ENCODE measurements around the gene FREM3.

The FREM3 gene

GRCh38 chr4:143658336-143658735 lies 42.1 kb downstream of the FREM3 start:
- DNase-seq, result no peak

DNA sequence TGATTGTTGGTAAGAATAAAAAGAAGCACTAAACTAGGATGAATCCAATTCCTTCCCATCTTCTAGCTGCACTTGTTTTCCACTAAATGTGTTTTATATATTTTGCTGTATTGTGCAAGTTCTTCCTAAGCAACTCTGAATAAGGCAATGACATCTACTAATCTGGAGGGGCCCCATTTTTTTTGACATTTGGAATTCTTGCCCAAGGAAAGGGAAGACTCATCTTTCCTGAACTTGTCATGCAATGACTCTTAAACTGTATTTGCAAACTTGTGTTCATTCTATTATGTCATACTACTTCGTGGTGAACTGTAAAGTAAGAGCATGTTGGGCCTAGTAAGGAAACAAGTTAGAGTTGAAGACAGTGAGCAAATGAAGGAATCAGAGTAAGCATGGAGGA lies 45.9 kb downstream of the FREM3 start:
- DNase-seq, result no peak

DNA sequence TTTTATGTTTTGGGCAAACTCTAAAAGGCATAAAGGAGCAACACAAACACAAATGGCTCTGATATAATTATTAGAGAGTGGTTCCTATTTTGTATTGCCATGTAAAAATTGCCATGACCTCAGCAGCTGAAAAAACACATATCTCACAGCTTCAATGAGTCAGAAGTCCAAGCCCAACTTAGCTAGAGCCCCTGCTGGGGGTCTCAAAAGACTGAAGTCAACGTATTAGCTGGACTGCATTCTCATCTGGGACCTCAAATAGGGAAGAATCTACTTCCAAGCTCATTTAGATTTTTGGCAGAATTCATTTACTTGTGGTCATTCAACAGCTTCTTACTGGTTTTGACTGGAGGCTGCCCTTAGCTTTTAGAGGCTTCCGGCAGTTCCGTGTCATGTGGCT lies 47.4 kb downstream of the FREM3 start:
- no peak for DNase-seq

DNA sequence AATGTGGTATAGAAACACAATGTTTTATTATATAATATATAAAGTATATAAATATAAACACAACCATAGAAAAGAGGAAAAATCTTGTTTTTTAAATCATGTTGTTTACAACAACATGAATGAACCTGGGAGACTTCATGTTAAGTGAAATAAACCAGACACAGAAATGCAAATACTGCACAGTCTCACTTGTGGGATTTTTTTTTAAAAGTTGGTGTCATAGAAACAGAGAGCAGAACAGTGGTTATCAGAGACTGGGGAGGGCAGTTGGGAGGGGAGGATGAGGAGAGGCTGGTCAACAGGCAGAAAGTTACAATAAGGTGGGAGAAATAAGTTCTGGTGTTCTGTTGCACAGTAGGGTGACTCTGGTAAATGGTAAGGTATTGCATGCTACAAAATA lies 57.1 kb downstream of the FREM3 start:
- DNase-seq, result no peak

DNA sequence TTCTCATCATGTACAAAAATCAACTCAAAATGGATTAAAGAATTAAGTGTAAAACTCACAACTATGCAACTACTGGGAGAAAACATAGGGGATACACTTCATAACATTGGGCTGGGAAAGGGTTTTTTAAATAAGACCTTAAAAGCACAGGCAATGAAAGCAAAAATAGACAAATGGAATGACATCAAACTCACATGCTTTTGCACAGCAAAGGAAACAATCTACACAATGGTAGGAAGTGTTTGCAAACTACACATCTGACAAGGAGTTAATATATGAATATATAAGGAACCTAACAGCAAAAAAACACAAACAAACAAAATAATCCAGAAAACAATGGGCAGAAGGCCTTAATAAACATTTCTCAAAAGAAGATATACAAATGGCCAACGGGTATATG lies 57.9 kb downstream of the FREM3 start:
- DNase-seq, result no peak

DNA sequence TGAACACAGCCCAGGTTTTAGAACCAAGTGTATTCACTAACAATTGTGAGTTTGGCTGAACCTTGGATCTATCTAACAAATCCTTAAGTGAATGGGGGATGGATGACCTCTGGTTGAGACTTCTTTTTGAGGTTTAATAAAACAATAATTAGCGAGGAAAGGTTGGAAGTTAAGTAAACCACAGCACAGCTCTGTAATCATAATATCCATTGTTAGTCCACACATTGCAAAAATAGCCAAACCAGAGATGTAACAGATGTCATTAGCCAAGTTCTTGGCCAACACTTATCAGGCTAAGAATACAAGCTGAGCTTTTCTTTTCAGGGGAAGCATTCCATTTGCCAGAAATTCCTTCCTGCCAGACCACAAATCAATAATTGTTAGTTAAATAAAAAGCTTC lies 59.1 kb downstream of the FREM3 start:
- DNase-seq, result no peak

DNA sequence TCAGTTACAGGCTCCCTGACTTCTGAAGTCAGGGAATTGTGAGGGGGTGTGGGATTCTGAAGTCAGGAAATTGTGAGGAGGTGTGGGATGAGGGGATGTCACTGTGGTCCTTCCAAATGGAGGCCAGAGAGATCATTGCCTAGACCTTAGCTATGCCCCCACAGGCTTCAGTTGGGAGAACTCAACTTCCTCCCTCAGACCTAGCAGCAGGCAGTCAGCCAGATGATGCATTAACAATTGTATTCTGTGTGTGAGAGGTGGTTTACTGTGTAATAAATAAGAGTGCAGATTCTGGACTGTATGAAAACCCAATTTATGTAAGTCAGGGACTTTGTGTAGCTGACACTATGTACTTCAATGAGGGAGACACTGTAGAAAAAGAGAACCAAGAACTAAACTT lies 65.7 kb downstream of the FREM3 start:
- no peak for DNase-seq

DNA sequence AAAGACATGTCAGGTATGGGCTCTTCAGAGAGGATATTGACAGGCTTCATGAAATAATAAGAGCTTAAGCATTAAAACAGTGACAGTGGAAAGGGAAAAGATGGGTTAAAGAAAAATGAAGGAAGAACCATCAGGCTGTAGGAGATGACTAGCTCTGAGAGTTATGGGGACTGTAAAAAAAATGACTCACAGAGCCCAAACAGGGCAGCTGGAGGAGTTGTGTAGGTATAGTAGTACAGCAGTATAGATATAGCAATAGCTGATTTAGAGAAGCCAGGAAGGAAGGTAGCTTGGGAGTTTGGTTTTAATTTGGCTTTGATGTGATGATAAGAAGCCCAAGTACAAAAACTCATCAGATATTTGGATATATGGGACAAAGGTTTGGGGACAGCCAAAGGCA lies 66.6 kb downstream of the FREM3 start:
- DNase-seq, result no peak

- no peak for DNase-seq
These were observed 74.2 kb downstream of the FREM3 start for GRCh38 chr4:143626134-143626911.

GRCh38 chr4:143625632-143626031 lies 74.8 kb downstream of the FREM3 start:
- DNase-seq, result no peak

GRCh38 chr4:143623896-143624295 lies 76.6 kb downstream of the FREM3 start:
- no peak for DNase-seq

DNA sequence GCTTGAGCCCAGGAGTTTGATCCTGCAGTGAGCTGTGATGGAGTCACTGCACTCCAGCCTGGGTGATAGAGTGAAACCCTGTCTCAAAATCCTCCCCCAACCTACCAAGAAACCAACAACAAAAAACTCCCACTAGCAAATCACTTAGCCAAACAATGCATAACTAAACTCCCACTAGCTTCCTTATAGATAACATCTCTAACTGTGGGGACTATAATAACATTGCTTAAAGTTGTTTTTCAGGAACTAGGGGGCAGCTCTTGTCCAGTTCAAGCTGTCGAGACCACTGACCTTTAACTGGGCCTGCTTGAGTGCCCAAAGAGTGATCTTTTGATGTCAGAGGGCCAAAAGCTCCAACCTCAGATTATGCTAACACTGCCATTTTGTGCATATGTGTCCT lies 81.7 kb downstream of the FREM3 start:
- DNase-seq, result no peak

DNA sequence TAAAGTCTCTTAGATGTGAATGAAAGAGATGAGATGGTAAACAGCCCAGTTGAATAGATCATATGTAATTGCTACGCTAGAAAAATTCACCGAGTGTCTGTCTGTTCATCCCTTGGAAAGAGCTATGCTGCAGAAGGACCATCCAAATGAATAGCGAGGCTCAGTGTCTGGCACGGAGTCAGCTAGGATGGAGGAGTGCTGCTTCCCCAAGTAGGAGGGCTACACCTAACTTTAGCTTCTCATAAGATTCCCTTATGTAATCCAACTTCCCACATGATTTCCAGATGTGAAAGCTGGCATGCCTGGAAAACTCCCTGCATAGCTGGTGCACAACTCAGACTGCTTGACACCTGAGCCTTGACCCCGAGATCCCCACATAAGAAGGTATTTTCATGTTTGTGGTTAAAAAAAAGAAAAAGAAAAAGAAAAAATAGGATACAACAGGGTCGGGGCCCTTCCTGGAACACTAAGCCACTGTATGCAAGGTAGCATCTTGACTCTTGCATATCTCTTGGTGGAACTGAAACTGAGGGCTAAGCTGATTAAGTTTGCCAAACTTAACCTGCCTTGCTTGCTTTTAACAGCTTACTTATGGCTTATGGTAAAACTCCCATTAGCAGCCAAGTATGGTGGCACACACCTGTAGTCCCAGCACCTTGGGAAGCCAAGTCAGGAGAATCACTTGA lies 82.3 kb downstream of the FREM3 start:
- DNase-seq, result no peak

DNA sequence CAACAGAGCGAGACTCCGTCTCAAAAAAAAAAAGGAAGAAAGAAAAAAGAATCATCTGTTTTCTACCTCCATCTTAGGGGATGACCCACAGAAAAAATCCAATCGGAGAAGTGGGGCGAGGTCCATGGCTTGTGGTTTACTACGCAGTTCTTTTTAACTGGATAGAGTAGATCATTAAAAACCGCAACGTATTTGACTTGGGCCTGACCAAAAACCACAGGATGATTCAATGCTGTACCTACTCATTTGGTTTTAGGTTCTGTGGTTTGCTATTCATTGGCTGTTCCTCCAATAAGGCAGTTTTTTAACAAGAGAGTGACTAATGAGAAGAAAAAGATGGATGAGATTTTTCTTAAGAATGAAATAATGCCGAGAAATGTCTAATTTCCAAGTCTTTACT lies 83.7 kb downstream of the FREM3 start:
- no peak for DNase-seq

- no peak for DNase-seq
These were observed 91.0 kb downstream of the FREM3 start for GRCh38 chr4:143609492-143609891.

DNA sequence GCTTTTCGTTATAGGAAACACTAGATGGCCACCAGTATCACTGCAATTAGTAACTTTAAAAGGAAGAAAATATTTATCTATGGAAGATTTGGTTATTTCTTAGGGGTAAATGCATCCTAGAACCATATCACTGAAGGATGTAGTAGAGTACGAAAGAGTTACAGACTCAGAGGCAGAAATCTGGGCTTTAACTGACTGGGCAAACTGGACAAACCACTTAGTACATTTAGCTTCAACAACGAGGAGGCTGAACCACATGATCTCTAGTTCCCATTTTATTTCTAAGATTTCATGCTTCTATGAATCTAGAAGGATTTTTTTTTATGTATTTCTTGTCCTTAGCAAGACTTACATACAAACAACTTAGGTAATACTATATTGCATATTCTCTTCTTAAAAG lies 94.0 kb downstream of the FREM3 start:
- DNase-seq, result no peak

DNA sequence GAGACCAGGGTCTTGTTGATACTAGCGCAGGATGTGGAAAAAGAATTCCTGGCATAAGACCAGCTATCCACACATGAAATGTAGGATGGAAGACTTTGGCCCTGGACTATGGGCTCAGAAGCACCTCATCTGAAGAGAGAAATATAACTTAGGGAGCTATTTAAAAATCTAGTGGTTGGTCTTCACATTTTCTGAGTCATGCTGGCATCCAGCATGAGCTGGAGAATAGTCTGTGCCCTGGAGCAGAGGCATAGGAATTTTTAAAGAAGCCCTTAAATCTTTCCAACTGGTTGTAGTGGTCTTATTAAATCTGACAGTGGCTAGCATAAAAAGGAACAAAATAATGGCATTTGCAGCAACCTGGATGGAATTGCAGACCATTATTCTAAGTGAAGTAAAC lies 100.6 kb downstream of the FREM3 start:
- DNase-seq, result no peak

DNA sequence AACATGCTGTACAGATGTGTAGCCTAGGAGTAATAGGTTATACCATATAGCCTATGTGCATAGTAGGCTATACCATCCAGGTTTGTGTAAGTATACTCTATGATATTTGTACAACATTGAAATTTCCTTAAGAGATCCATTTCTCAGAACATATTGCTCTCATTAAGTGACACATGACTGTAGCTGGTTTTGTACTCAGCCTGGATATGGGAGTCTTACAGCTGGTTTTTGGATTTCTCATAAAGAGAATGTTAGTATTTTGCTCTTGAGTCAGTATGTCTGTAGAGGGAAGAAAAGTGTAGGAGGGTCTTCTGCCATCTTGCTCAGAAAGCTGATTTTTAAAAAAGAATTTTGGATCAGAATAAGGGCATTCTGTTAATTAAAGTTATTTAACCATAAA lies 101.7 kb downstream of the FREM3 start:
- DNase-seq, result no peak

- no peak for DNase-seq
These were observed 103.2 kb downstream of the FREM3 start for GRCh38 chr4:143597276-143597675.

- no peak for DNase-seq
These were observed 112.8 kb downstream of the FREM3 start for GRCh38 chr4:143587703-143588102.

DNA sequence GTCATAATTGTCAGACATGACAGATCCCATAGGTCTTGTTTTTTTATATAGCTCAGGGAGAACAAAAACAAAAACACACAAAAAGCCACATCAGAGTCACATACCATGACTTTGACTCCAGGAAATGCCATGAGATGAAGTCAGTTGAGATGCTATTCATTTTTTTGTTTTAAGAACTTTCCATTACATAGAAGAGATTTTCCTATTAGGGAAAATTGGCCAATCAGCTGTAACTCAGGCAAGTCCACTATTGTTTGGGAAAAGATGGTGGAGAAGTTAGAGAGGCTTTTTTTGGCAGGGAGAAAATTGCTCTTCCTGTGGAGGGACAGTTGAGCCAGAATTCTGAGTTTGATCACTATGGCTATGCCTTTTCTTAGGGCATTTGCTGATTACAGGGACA lies 114.4 kb downstream of the FREM3 start:
- DNase-seq, result no peak

- DNase-seq, result no peak
These were observed 114.9 kb downstream of the FREM3 start for GRCh38 chr4:143585548-143585947.

DNA sequence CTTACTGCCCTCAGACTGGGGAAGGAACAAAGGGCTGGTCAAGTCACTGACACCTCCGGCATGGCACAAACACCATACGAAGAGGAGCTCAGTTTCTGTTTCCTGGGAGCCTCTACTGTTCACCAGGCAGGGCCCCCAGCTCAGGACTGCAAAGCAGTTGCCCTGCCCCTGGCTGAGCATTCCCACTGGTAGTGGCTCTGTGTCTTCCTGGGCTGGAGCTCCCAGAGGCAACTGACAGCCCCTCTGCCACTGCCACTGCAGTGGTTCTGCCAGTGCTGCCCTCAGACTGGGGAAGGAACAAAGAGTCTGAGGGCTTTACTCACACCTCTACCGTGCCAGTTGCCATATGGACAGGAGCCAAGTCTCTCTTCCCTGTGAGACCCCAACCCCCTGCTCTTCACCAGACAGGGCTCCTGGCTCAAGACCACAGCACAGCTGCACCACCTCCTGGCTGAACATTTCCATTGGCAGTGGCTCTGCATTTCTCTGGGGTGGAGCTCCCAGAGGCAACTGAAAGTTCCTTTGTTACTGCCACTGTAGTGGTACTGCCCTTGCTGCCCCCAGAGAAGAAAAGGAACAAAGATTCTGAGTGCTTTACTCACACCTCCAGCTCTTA lies 119.0 kb downstream of the FREM3 start:
- DNase-seq, result no peak

GRCh38 chr4:143575331-143575730 lies 125.1 kb downstream of the FREM3 start:
- no peak for DNase-seq
